Glutamatergic neuron (in vitro differentiated cells): ENCODE results near the gene THBD. TPM values are rescaled to one million over a fixed set of nuclear protein-coding genes. Genes with fewer than 3 reads are reported as not detected.

Experiments used
- DNase-seq: peaks from one replicate; pipeline ENCODE4 v3.0.0; 2022
- H3K27ac Mint-ChIP-seq: one replicate; pipeline ENCODE4 v1.8.0; 2020; ENCODE audit warnings: mild to moderate bottlenecking, mixed read lengths, inconsistent platforms; ENCODE audit not compliant: unreplicated experiment
- H3K27me3 Mint-ChIP-seq: one replicate; pipeline ENCODE4 v1.8.0; 2020; ENCODE audit warnings: mild to moderate bottlenecking, moderate library complexity, mixed read lengths, inconsistent platforms; ENCODE audit not compliant: unreplicated experiment
- H3K36me3 Mint-ChIP-seq: one replicate; pipeline ENCODE4 v1.8.0; 2020; ENCODE audit warnings: mild to moderate bottlenecking, mixed read lengths, inconsistent platforms; ENCODE audit not compliant: unreplicated experiment
- H3K4me1 Mint-ChIP-seq: one replicate; pipeline ENCODE4 v1.8.0; 2020; ENCODE audit warnings: mild to moderate bottlenecking, low read depth, mixed read lengths, inconsistent platforms; ENCODE audit not compliant: unreplicated experiment
- H3K4me3 Mint-ChIP-seq: one replicate; pipeline ENCODE4 v1.8.0; 2020; ENCODE audit warnings: mild to moderate bottlenecking, mixed read lengths, inconsistent platforms; ENCODE audit not compliant: unreplicated experiment
- H3K9me3 Mint-ChIP-seq: one replicate; pipeline ENCODE4 v1.8.0; 2020; ENCODE audit warnings: mild to moderate bottlenecking, moderate library complexity, mixed read lengths, inconsistent platforms; ENCODE audit not compliant: unreplicated experiment
- total RNA-seq: library from RNA; stranded (reverse); fragmentation: NEBNext Ultra II Directional; extraction: Animal tissue kit (Norgen Biotek cat#: 25700); gene quantifications from one replicate; pipeline ENCODE4 v1.2.1, GENCODE V29; 2021; ENCODE audit not compliant: unreplicated experiment
- TF ChIP-seq, protein P1 (sequence below): fragments of 200-600 bp; sonication (generic); IDR thresholded peaks from one replicate; pipeline ENCODE4 v1.5.0; 2021; ENCODE audit not compliant: partially characterized antibody, unreplicated experiment

THBD gene
- total RNA-seq, 1 donor from 2014 or later, result not detected

DNA sequence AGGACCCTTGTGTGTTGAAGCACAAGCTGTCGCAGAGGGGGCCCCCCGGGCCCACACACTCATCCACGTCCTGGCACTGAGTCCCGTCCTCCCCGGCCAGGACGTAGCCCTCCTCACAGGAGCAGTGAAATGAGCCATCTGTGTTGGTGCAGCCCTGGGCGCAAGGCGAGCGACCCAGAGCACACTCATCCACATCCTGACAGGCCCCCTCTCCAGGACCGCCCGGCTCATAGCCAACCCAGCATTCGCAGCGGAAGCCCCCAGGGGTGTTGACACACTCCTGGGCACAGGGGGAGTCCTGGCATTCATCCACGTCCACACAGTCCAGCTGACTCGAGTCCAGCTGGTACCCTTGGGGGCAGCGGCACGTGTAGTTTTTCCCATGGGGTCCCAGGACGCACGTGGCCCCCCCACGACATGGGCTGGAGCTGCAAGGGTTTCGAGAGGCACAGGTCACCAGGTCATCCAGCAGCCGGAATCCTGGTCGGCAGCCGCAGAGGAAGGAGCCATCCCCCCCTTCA, 35.4 kb upstream of the THBD start:
- no peak for DNase-seq
- Mint-ChIP-seq H3K4me3 (no peak overlapping the region), H3K4me1 (peaks cover 7% of the 10 kb centered on the region), H3K9me3 (peaks cover 5% of the 10 kb centered on the region), H3K36me3 (no peaks in the 10 kb centered on the region), H3K27ac (no peak overlapping the region), H3K27me3 (peaks cover 5% of the 10 kb centered on the region)
- TF ChIP-seq, protein P1, sequence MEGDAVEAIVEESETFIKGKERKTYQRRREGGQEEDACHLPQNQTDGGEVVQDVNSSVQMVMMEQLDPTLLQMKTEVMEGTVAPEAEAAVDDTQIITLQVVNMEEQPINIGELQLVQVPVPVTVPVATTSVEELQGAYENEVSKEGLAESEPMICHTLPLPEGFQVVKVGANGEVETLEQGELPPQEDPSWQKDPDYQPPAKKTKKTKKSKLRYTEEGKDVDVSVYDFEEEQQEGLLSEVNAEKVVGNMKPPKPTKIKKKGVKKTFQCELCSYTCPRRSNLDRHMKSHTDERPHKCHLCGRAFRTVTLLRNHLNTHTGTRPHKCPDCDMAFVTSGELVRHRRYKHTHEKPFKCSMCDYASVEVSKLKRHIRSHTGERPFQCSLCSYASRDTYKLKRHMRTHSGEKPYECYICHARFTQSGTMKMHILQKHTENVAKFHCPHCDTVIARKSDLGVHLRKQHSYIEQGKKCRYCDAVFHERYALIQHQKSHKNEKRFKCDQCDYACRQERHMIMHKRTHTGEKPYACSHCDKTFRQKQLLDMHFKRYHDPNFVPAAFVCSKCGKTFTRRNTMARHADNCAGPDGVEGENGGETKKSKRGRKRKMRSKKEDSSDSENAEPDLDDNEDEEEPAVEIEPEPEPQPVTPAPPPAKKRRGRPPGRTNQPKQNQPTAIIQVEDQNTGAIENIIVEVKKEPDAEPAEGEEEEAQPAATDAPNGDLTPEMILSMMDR, result no peak

DNA sequence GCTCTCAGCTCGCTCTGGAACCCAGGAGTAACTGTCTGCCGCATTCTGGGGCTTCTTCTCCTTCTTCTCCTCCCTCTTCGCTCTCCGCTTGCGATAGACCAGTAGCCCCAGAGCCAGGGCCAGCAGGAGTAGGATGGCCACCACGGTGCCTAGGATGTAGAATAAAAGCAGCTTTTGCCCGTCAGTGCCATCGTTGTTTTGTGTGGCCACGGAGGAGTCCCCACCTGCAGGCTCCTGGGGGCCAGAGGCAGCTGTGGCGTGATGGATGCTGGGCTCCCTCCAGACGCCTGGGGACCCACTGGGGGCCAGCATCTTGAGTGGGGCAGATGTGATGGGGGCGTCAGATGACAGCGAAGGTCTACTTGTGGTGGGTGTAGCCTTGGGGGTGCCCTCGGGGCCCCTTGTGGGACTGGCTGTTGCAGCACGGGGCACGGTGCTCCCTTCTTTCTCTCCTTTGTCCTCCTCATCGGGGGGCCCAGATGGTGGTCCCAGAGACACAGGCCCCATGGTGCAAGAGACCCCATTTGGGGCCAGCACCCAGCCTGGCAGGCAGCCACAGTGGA, 34.9 kb upstream of the THBD start:
- no peak for DNase-seq
- Mint-ChIP-seq H3K27ac (no peak overlapping the region), H3K27me3 (peaks cover 5% of the 10 kb centered on the region), H3K9me3 (peaks cover 5% of the 10 kb centered on the region), H3K4me3 (no peak overlapping the region), H3K36me3 (no peaks in the 10 kb centered on the region), H3K4me1 (peaks cover 11% of the 10 kb centered on the region)
- TF ChIP-seq, protein P1, result no peak

DNA sequence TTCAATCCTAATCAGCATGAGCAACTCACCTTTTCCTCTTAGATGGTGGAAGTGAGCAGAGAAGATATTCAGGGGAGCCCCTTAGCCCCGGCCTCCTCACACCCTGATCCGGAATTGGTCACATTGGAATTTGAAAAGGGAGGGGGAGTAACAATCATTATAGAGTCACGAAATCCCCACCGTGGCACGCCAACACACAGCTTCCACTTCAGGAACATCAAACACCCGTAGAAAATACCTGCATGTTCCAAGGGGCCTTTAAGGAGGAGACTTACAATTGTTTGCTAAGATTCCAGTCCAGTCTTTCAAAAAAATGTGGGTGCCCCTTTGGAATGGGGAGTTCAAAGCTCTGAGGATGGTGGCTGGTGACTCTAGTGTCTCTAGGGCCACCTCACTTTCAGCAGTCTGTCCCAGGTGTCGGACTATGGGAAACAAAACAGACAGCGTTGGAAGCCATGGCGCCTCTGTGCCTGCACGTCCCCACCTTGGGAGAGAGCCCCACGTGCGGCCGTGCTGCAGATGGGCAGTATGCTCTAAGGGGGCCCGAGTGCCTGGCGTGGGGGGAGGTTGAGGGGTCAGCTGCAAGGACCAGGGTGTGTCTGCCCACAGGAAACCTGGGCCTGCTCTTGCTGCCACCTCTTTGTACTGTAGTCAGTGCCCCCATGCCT, 34.2 kb upstream of the THBD start:
- Mint-ChIP-seq H3K4me3 (no peak overlapping the region), H3K4me1 (peaks cover 17% of the 10 kb centered on the region), H3K27me3 (peaks cover 4% of the 10 kb centered on the region), H3K9me3 (peaks cover 5% of the 10 kb centered on the region), H3K36me3 (no peaks in the 10 kb centered on the region), H3K27ac (no peak overlapping the region)
- TF ChIP-seq, protein P1, result no peak
- DNase-seq, result no peak

DNA sequence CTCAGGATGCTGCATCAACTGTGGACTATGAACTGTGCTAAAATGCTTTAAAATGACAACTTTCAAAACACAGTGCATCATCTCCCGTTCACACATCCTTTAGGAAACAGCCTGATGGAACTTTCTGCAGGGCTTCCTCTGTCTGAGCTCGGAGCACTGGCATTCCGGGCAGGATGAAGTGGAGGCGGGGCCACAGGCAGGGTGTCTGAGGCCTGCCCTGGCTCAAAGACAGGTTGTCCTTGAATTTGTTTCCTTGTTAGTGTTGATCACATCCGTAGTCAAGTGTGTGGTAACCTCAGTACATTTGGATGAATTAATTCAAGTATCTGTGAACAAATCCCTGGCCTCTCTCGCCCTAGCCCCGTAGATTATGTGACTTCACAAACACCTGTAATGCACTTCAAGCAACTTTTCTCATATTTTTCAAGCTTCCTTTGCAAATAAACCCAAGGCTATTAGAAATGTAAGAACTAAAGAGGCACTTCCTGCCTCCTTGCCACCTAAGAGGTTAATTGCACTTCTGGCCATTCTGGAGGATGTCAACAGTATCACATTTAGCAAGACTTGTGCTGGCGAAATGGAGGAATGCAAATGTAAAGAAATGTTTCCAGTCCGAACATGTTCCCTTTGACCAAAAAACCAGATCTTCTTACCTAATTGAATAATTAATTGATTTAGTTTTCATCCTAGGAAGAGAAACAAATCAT, 33.5 kb upstream of the THBD start:
- DNase-seq, result no peak
- H3K4me1 Mint-ChIP-seq, result peaks cover 21% of the 10 kb centered on the region
- no peak overlapping the region for H3K4me3 Mint-ChIP-seq
- TF ChIP-seq, protein P1, result no peak
- no peaks in the 10 kb centered on the region for H3K36me3 Mint-ChIP-seq
- no peak overlapping the region for H3K27ac Mint-ChIP-seq
- H3K27me3 Mint-ChIP-seq, result peaks cover 4% of the 10 kb centered on the region
- peaks cover 5% of the 10 kb centered on the region for H3K9me3 Mint-ChIP-seq
